ENCODE results near the gene SP8.

DNA sequence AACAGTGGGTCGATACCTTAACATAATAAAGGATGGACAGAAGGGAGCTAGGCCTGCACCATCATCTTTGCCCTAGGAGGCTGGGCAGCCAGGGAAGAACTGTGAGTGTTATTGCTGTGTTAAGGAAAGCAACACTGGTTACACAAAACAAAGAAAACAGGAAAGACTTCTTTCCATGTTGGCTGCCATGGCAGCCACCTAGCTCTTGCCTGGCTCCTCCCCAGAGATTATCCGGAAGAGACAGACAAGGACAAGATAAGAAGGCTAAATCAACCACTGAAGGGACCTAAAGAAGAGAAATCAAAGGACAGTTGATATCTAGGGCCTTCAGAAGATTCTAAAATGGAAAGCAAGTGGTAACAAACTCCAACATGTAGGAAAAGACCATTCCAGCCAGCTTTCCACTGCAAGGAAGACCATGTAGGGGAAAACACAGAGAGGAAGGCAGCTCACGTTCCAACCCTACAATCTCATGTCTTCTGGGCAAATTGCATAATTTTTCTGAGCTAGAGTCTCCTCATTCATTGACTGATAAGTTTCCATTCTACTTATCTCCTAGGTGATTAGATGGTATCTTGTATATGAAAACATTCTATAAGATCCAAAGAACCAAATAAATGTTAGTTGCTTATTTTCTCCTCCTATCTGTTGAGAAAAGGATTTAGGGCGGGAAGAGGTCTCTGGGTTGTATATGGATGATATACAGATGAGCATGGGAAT lies 51.2 kb downstream of the SP8 start:
- TF ChIP-seq, protein P1, sequence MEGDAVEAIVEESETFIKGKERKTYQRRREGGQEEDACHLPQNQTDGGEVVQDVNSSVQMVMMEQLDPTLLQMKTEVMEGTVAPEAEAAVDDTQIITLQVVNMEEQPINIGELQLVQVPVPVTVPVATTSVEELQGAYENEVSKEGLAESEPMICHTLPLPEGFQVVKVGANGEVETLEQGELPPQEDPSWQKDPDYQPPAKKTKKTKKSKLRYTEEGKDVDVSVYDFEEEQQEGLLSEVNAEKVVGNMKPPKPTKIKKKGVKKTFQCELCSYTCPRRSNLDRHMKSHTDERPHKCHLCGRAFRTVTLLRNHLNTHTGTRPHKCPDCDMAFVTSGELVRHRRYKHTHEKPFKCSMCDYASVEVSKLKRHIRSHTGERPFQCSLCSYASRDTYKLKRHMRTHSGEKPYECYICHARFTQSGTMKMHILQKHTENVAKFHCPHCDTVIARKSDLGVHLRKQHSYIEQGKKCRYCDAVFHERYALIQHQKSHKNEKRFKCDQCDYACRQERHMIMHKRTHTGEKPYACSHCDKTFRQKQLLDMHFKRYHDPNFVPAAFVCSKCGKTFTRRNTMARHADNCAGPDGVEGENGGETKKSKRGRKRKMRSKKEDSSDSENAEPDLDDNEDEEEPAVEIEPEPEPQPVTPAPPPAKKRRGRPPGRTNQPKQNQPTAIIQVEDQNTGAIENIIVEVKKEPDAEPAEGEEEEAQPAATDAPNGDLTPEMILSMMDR (conservative IDR thresholded peaks at IDR 0.05 in 1 of 2, IDR thresholded peaks at IDR 0.05 in 1 of 2; ENCODE audit: extremely low read depth in 1 of 2, insufficient read depth in 1 of 2, low read depth in 1 of 2, low read length in 2 of 2), result no peak
- no peak for TF ChIP-seq EZH2 (IDR thresholded peaks at IDR 0.05; ENCODE audit: borderline replicate concordance, low read length)

Measured in mammary epithelial cell (primary cell).